ENCODE results near the gene ITGB7. TPM values are rescaled to one million over a fixed set of nuclear protein-coding genes. Genes with fewer than 3 reads are reported as not detected.
A peak's percentile ranks its signal among the peaks of the same experiment; 100 is the strongest.

The ITGB7 gene
- total and polyA plus RNA-seq, 12 donors, result 0.33 to 7.4 (median 3.7) TPM

DNA sequence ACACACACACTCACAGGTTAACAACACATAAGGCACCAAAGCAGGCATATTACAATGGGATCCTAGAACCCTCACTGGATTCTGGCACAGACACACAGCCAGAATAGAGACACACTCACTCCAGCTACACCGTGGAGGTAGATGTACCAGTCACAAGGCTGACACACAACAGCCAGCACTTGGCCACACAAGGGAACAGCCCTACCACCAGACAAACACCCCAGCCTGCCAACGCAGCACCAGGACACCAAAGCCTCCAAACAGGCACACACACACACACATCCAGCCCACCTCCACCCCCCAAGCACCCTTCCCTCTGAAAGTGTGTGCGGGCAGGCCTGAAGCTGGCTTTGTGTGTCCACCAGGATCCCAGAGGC lies 10.9 kb upstream of the ITGB7 start:
- Histone ChIP-seq H3K27ac (peak overlapping the region in 4 of 5 donors; percentile 18 to 99 (median 78)), H3K36me3 (replicated peaks in 1 of 2) (peaks cover 0 to 14% of the 10 kb centered on the region in 2 donors), H3K9me3 (replicated peaks in 1 of 3) (no peaks in the 10 kb centered on the region), H3K27me3 (no peaks in the 10 kb centered on the region), H3K4me3 (peak overlapping the region in 1 of 4 donors; percentile 91), H3K4me1 (replicated peaks in 1 of 2) (peaks cover 34 to 51% of the 10 kb centered on the region in 2 donors)
- peak in 1 of 7 donors; percentile 49 for DNase-seq
- intact Hi-C loops (cut with DNase I), result loop anchor here in 1 of 2 donors (10.0 kb wide), 2 partner anchors 67 to 207 kb away; partner anchors contain the start of gene AMHR2
- TF ChIP-seq, protein P1, sequence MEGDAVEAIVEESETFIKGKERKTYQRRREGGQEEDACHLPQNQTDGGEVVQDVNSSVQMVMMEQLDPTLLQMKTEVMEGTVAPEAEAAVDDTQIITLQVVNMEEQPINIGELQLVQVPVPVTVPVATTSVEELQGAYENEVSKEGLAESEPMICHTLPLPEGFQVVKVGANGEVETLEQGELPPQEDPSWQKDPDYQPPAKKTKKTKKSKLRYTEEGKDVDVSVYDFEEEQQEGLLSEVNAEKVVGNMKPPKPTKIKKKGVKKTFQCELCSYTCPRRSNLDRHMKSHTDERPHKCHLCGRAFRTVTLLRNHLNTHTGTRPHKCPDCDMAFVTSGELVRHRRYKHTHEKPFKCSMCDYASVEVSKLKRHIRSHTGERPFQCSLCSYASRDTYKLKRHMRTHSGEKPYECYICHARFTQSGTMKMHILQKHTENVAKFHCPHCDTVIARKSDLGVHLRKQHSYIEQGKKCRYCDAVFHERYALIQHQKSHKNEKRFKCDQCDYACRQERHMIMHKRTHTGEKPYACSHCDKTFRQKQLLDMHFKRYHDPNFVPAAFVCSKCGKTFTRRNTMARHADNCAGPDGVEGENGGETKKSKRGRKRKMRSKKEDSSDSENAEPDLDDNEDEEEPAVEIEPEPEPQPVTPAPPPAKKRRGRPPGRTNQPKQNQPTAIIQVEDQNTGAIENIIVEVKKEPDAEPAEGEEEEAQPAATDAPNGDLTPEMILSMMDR (IDR thresholded peaks at IDR 0.05), result no peak
- TF ChIP-seq POLR2A (IDR thresholded peaks at IDR 0.05), result no peak
- 0 to 62% (median 52%) methylated on average over 1 to 3 of the region's 3 CpGs for WGBS, 4 donors

DNA sequence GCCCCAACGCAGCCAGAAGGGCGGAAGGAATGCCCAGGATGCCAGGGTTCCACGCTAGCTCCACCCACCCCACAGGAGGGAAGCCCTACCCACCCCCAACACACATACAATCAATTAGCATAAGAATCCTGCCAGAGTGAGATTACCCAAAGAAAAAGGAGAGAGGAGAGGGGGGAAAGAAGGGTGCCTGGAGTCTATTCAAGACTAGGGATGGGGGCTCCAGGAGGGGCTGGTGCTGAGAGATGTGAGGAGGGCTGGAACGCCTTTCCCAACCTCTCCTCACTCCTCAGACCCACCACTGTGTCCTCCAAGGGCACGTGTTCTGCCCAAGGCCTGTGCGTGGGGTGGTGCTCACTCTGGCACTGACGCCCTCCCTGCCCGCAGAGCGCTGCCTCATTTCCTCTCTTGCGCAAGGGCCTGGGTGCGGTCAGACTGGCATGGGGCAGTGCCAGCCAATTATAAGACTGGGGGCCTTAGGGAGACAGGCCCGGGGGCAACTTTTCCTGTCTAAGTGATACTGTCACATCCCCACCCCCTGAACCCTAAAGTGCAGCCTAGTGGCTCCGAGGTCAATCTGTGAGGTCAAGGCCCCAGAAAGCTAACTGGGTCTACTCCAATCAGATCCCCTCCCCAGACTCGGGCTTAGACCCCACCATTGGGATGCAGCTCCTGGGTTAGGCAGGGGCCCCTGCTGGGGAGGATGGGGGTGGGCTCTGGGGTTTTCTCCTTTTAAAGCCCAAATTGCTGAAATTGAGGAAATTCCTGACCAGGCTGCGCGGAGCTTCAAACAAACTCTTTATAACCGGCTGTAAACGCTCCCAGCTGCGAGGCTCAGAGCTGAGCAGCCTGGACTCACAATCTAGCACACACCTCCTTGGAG lies 10.2 kb upstream of the ITGB7 start:
- peak in 5 of 7 donors; percentile 62 to 75 (median 64) for DNase-seq
- WGBS, 4 donors, result 41 to 49% (median 44%) methylated on average over 14 to 19 of the region's 19 CpGs
- H3K27ac ChIP-seq, result peak overlapping the region in 4 of 5 donors; percentile 18 to 99 (median 78)
- intact Hi-C loops (cut with DNase I), result loop anchor here in 1 of 2 donors (10.0 kb wide), 2 partner anchors 68 to 208 kb away; partner anchors contain the start of gene AMHR2
- H3K4me1 ChIP-seq (replicated peaks in 1 of 2), result peaks cover 30 to 46% of the 10 kb centered on the region in 2 donors
- H3K4me3 ChIP-seq, result no peak overlapping the region
- H3K27me3 ChIP-seq, result no peaks in the 10 kb centered on the region
- no peaks in the 10 kb centered on the region for H3K9me3 ChIP-seq (replicated peaks in 1 of 3)
- TF ChIP-seq POLR2A (IDR thresholded peaks at IDR 0.05), result peak in 1 of 2 donors; percentile 22
- TF ChIP-seq, protein P1 (IDR thresholded peaks at IDR 0.05), result no peak
- peaks cover 0 to 18% of the 10 kb centered on the region in 2 donors for H3K36me3 ChIP-seq (replicated peaks in 1 of 2)

DNA sequence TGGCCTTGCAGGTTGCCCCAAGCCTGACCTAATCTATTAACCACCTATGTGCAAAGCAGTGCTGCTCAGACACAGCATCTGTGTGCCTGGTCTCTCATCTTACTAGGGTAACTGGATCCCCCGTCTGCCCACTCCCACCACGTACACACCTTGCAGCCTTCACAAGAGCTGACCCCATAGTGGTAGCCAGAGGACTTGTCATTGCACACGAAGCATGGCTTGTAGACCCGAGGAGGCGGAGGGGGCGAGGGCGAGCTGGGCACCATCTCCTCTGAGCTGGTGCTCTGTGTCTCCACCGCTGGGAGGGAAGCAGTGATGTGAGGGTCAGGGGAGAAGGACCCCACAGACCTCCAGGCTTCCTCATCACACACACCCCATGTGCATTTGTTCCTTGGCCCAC lies 8.4 kb upstream of the ITGB7 start:
- Histone ChIP-seq H3K4me1 (replicated peaks in 1 of 2) (peaks cover 24 to 41% of the 10 kb centered on the region in 2 donors), H3K4me3 (no peak overlapping the region), H3K27ac (peak overlapping the region in 2 of 5 donors; percentile 47 to 97), H3K9me3 (replicated peaks in 1 of 3) (no peaks in the 10 kb centered on the region), H3K27me3 (no peaks in the 10 kb centered on the region), H3K36me3 (replicated peaks in 1 of 2) (peaks cover 0 to 36% of the 10 kb centered on the region in 2 donors)
- 60 to 92% (median 88%) methylated on average over 2 to 8 of the region's 8 CpGs for WGBS, 4 donors
- intact Hi-C loops (cut with DNase I), result loop anchor here in 1 of 2 donors (10.0 kb wide), 2 partner anchors 69 to 209 kb away; partner anchors contain the start of gene AMHR2
- no peak for TF ChIP-seq POLR2A (IDR thresholded peaks at IDR 0.05)
- TF ChIP-seq, protein P1 (IDR thresholded peaks at IDR 0.05), result no peak
- DNase-seq, result no peak

Data from adrenal gland (tissue), 12 donors.